SK-N-SH (cell line): ENCODE measurements around the gene RASA1. TPM values are rescaled to one million over a fixed set of nuclear protein-coding genes. Genes with fewer than 3 reads are reported as not detected.

Source experiments
- CHD2 ChIP-seq: fragments of 150-350 bp; IDR thresholded peaks from 2 replicates; pipeline ENCODE4 v1.6.1; 2018; ENCODE audit warnings: low read length; ENCODE audit not compliant: partially characterized antibody
- EP300 ChIP-seq, 2 experiments: IDR thresholded peaks; 2 replicates each; pipeline versions ENCODE4 v1.4.0 to v1.6.1; 2012; ENCODE audit warnings: borderline replicate concordance in 1 of 2, low read depth in 1 of 2, low read length in 1 of 2
- FOSL2 ChIP-seq: IDR thresholded peaks from 2 replicates; pipeline ENCODE4 v1.4.0; 2012; ENCODE audit warnings: low read depth, mild to moderate bottlenecking, moderate library complexity, borderline replicate concordance
- FOXJ3 ChIP-seq: sonication (generic); formaldehyde crosslinking; IDR thresholded peaks from 2 replicates; pipeline ENCODE4 v1.5.1; 2020; ENCODE audit warnings: mild to moderate bottlenecking, missing genetic modification reagents
- FOXM1 ChIP-seq: IDR thresholded peaks from 2 replicates; pipeline ENCODE4 v1.4.0; 2012; ENCODE audit warnings: low read depth, mild to moderate bottlenecking
- MEF2A ChIP-seq: IDR thresholded peaks from 2 replicates; pipeline ENCODE4 v1.4.0; 2012; ENCODE audit warnings: low read depth, borderline replicate concordance
- MXI1 ChIP-seq: IDR thresholded peaks from 2 replicates; pipeline ENCODE4 v1.6.1; 2012; ENCODE audit warnings: mild to moderate bottlenecking, low read depth, low read length, improper control_type of control experiment
- POLR2AphosphoS5 ChIP-seq: IDR thresholded peaks from 2 replicates; pipeline ENCODE4 v1.6.1; 2012; ENCODE audit warnings: low read depth, low read length
- RAD21 ChIP-seq: IDR thresholded peaks from 2 replicates; pipeline ENCODE4 v1.6.1; 2012; ENCODE audit warnings: mild to moderate bottlenecking, low read length
- RCOR1 ChIP-seq: fragments of 150-350 bp; IDR thresholded peaks from 2 replicates; pipeline ENCODE4 v1.6.1; 2017; ENCODE audit warnings: antibody characterized with exemption, low read length
- RXRA ChIP-seq: IDR thresholded peaks from 2 replicates; pipeline ENCODE4 v1.4.0; 2012; ENCODE audit warnings: low read depth, mild to moderate bottlenecking, borderline replicate concordance
- SIN3A ChIP-seq: IDR thresholded peaks from 2 replicates; pipeline ENCODE4 v1.6.1; 2012; ENCODE audit warnings: low read depth, mild to moderate bottlenecking, low read length, moderate library complexity, borderline replicate concordance
- SMC3 ChIP-seq: IDR thresholded peaks from 2 replicates; pipeline ENCODE4 v1.6.1; 2012; ENCODE audit warnings: low read depth, low read length, improper control_type of control experiment
- TAF1 ChIP-seq: IDR thresholded peaks from 2 replicates; pipeline ENCODE4 v1.6.1; 2012; ENCODE audit warnings: low read depth, mild to moderate bottlenecking, low read length, moderate library complexity, borderline replicate concordance
- TCF12 ChIP-seq: IDR thresholded peaks from 2 replicates; pipeline ENCODE4 v1.4.0; 2012
- TEAD4 ChIP-seq: IDR thresholded peaks from 2 replicates; pipeline ENCODE4 v1.4.0; 2012; ENCODE audit warnings: mild to moderate bottlenecking, borderline replicate concordance; ENCODE audit not compliant: insufficient read depth
- YY1 ChIP-seq: IDR thresholded peaks from 2 replicates; pipeline ENCODE4 v1.4.0; 2012; ENCODE audit warnings: low read depth, mild to moderate bottlenecking
- polyA plus RNA-seq, 3 experiments: library from polyadenylated mRNA; depleted of rRNA; stranded (reverse); fragments of >200 nt; gene quantifications; 2 replicates each; pipeline ENCODE4 v1.2.3, GENCODE V29; 2012
- TF ChIP-seq, protein P1 (sequence below): IDR thresholded peaks from 2 replicates; pipeline ENCODE4 v1.6.1; 2012; ENCODE audit warnings: mild to moderate bottlenecking, low read depth, low read length, moderate library complexity
- TF ChIP-seq, protein P2 (sequence below): IDR thresholded peaks from 2 replicates; pipeline ENCODE4 v1.4.0; 2012; ENCODE audit warnings: low read depth
- TF ChIP-seq, protein P3 (sequence below): fragments of 150-350 bp; IDR thresholded peaks from 2 replicates; pipeline ENCODE4 v1.6.1; 2017; ENCODE audit warnings: antibody characterized with exemption, low read length, low read depth, borderline replicate concordance
- TF ChIP-seq, protein P4 (sequence below): IDR thresholded peaks from 2 replicates; pipeline ENCODE4 v1.4.0; 2012; ENCODE audit warnings: low read depth, borderline replicate concordance

Gene RASA1
- polyA plus RNA-seq, 1 of the 3 experiments (the other 2 are of a cell fraction) = 49.1 TPM

DNA sequence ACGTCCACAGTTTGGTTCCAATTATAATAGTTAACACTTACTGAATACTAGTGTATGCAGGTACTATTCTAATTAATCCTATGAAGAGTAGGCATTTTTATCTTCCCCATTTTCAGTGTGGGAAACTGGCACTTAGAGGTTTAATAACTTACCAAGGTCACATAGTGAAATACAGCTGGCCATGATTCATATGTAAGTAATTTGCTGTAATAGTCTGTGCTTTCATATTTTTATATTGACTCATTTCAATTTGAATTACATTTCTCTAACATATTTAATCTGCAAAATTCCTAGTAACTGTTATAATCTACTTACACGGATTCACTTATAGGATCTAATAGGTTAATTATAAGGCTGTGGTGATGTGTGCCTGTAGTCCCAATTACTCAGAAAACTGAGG is 125.6 kb downstream of the RASA1 start (continued):
- TF ChIP-seq, protein P1, sequence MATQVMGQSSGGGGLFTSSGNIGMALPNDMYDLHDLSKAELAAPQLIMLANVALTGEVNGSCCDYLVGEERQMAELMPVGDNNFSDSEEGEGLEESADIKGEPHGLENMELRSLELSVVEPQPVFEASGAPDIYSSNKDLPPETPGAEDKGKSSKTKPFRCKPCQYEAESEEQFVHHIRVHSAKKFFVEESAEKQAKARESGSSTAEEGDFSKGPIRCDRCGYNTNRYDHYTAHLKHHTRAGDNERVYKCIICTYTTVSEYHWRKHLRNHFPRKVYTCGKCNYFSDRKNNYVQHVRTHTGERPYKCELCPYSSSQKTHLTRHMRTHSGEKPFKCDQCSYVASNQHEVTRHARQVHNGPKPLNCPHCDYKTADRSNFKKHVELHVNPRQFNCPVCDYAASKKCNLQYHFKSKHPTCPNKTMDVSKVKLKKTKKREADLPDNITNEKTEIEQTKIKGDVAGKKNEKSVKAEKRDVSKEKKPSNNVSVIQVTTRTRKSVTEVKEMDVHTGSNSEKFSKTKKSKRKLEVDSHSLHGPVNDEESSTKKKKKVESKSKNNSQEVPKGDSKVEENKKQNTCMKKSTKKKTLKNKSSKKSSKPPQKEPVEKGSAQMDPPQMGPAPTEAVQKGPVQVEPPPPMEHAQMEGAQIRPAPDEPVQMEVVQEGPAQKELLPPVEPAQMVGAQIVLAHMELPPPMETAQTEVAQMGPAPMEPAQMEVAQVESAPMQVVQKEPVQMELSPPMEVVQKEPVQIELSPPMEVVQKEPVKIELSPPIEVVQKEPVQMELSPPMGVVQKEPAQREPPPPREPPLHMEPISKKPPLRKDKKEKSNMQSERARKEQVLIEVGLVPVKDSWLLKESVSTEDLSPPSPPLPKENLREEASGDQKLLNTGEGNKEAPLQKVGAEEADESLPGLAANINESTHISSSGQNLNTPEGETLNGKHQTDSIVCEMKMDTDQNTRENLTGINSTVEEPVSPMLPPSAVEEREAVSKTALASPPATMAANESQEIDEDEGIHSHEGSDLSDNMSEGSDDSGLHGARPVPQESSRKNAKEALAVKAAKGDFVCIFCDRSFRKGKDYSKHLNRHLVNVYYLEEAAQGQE = no peak
- TF ChIP-seq, protein P2, sequence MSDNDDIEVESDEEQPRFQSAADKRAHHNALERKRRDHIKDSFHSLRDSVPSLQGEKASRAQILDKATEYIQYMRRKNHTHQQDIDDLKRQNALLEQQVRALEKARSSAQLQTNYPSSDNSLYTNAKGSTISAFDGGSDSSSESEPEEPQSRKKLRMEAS = no peak
- TF ChIP-seq SMC3 (no peak), TCF12 (peak; percentile 89), SIN3A (no peak), RCOR1 (no peak), TEAD4 (peak; percentile 72; the same call in 1 of the 2 replicates), CHD2 (no peak), FOXM1 (0 out of 2 replicates have a peak, but pooled peaks have one; percentile 61), FOXJ3 (CRISPR knock-in tag) (no peak), RXRA (peak; percentile 48; the same call in 1 of the 2 replicates), FOSL2 (peak; percentile 90), TAF1 (no peak), EP300 (IDR thresholded peaks at IDR 0.05; ENCODE audit: borderline replicate concordance in 1 of 2, low read depth in 1 of 2, low read length in 1 of 2) (peak in 1 of 2 experiments; percentile 70; a peak in 2 of 4 replicates), POLR2AphosphoS5 (peak; percentile 40; the same call in 1 of the 2 replicates), MXI1 (no peak), RAD21 (no peak), YY1 (no peak), MEF2A (no peak)
- TF ChIP-seq, protein P3, sequence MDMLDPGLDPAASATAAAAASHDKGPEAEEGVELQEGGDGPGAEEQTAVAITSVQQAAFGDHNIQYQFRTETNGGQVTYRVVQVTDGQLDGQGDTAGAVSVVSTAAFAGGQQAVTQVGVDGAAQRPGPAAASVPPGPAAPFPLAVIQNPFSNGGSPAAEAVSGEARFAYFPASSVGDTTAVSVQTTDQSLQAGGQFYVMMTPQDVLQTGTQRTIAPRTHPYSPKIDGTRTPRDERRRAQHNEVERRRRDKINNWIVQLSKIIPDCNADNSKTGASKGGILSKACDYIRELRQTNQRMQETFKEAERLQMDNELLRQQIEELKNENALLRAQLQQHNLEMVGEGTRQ = no peak
- TF ChIP-seq, protein P4, sequence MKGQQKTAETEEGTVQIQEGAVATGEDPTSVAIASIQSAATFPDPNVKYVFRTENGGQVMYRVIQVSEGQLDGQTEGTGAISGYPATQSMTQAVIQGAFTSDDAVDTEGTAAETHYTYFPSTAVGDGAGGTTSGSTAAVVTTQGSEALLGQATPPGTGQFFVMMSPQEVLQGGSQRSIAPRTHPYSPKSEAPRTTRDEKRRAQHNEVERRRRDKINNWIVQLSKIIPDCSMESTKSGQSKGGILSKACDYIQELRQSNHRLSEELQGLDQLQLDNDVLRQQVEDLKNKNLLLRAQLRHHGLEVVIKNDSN = no peak
